Esophagus (tissue), 2 donors: ENCODE results near the gene GALNT9. TPM values are rescaled to one million over a fixed set of nuclear protein-coding genes. Genes with fewer than 3 reads are reported as not detected.

Experiments used
- H3K27ac ChIP-seq, 2 donors: one replicate each; pipeline ENCODE4 v1.5.1; 2013; ENCODE audit warnings: low read depth in 2 of 2, mild to moderate bottlenecking in 2 of 2, inconsistent platforms in 1 of 2, low read length in 1 of 2, moderate library complexity in 1 of 2
- H3K27me3 ChIP-seq, 2 donors: one replicate each; pipeline ENCODE4 v1.6.1; 2013; ENCODE audit warnings: low read length in 2 of 2, control low read depth in 1 of 2, mild to moderate bottlenecking in 1 of 2; ENCODE audit not compliant: insufficient read depth in 2 of 2, control insufficient read depth in 1 of 2
- H3K36me3 ChIP-seq, 2 donors: one replicate each; pipeline ENCODE4 v1.6.1; 2013; ENCODE audit warnings: low read length in 1 of 2; ENCODE audit not compliant: control insufficient read depth in 2 of 2, insufficient read depth in 2 of 2
- H3K4me1 ChIP-seq, 2 donors: one replicate each; pipeline ENCODE4 v1.6.1; 2013; ENCODE audit warnings: low read length in 1 of 2; ENCODE audit not compliant: control insufficient read depth in 2 of 2, insufficient read depth in 2 of 2
- H3K4me3 ChIP-seq, 2 donors: one replicate each; pipeline ENCODE4 v1.5.1; 2013; ENCODE audit warnings: low read length in 2 of 2, mild to moderate bottlenecking in 2 of 2, low read depth in 1 of 2, moderate library complexity in 1 of 2
- H3K9me3 ChIP-seq, 2 donors: one replicate each; pipeline ENCODE4 v1.6.1; 2013; ENCODE audit warnings: mild to moderate bottlenecking in 2 of 2, low read depth in 1 of 2, low read length in 1 of 2, moderate library complexity in 1 of 2; ENCODE audit not compliant: control insufficient read depth in 2 of 2, insufficient read depth in 1 of 2
- WGBS, 2 donors: extraction: QIAGEN DNeasy Blood & Tissue Kit; methylation state at CpG; one replicate each; pipeline ENCODE4 v1.1.7; 2013; 5-methylcytosine and 5-hydroxymethylcytosine counted together
- polyA plus RNA-seq, 2 donors: library from polyadenylated mRNA; stranded (reverse); fragments of 200-250 nt; gene quantifications; one replicate each; pipeline ENCODE4 v1.2.3, GENCODE V29; 2013
- donor health status: healthy with polysubstance abuse.
- donor health status: Bipolar disorder and iron deficiency.

GALNT9 gene
- polyA plus RNA-seq, 2 donors, result not detected

GRCh38 chr12:132147423-132148367, 181.7 kb downstream of the GALNT9 start:
- Histone ChIP-seq H3K36me3 (peaks cover 8 to 22% of the 10 kb centered on the region in 2 donors), H3K27me3 (no peaks in the 10 kb centered on the region), H3K9me3 (no peaks in the 10 kb centered on the region), H3K27ac (no peak overlapping the region), H3K4me3 (no peak overlapping the region), H3K4me1 (peaks cover 2 to 16% of the 10 kb centered on the region in 2 donors)
- WGBS, 2 donors, result 89 to 90% methylated on average over 36 to 38 of the region's 38 CpGs

- Histone ChIP-seq H3K4me1 (peaks cover 6 to 21% of the 10 kb centered on the region in 2 donors), H3K36me3 (peaks cover 3 to 24% of the 10 kb centered on the region in 2 donors), H3K4me3 (no peak overlapping the region), H3K27ac (no peak overlapping the region), H3K27me3 (no peaks in the 10 kb centered on the region), H3K9me3 (no peaks in the 10 kb centered on the region)
- WGBS, 2 donors, result 87 to 89% methylated on average over 19 of the region's 19 CpGs
Observed at GRCh38 chr12:132146772-132147422, 182.5 kb downstream of the GALNT9 start.

Other genes with a start within 250 kb of the GALNT9 start
- gene DDX51, start 185.3 kb downstream of the GALNT9 start, polyA plus RNA-seq, result 10 to 100 TPM; 12.3 to 20.4 TPM
- 10 to 100 TPM; 20.6 to 22.7 TPM for gene NOC4L, start 185.1 kb downstream of the GALNT9 start, polyA plus RNA-seq
- 10 to 100 TPM; 15.6 to 17.9 TPM for gene FBRSL1, start 160.6 kb upstream of the GALNT9 start, polyA plus RNA-seq